GM12878 (cell line): ENCODE data around the gene NPHS1. TPM values are rescaled to one million over a fixed set of nuclear protein-coding genes. Genes with fewer than 3 reads are reported as not detected.

ENCODE experiments used
- ASH2L ChIP-seq: fragments of 300-600, 200-600 bp; sonication (generic); IDR thresholded peaks from 2 replicates; pipeline ENCODE4 v1.6.1; 2017; ENCODE audit warnings: low read depth, mild to moderate bottlenecking, borderline replicate concordance
- CBFB ChIP-seq: IDR thresholded peaks from 2 replicates; pipeline ENCODE4 v1.6.1; 2016; ENCODE audit warnings: antibody characterized with exemption, low read depth
- DPF2 ChIP-seq: fragments of 450-650 bp; IDR thresholded peaks from 2 replicates; pipeline ENCODE4 v1.6.1; 2017; ENCODE audit warnings: mild to moderate bottlenecking
- EGR1 ChIP-seq, 2 experiments: IDR thresholded peaks; 1 replicate in 1 of 2; 2 replicates in 1 of 2; pipeline ENCODE4 v1.6.1; 2011 to 2012; ENCODE audit warnings: low read depth in 2 of 2, low read length in 2 of 2, borderline replicate concordance in 1 of 2, mild to moderate bottlenecking in 1 of 2, moderate library complexity in 1 of 2
- FOS ChIP-seq: IDR thresholded peaks from 3 replicates; pipeline ENCODE4 v1.6.1; 2011; ENCODE audit warnings: borderline replicate concordance; ENCODE audit not compliant: insufficient read length; ENCODE audit errors: extremely low read depth
- FOXK2 ChIP-seq: fragments of 450-650 bp; IDR thresholded peaks from 2 replicates; pipeline ENCODE4 v1.6.1; 2017; ENCODE audit warnings: mild to moderate bottlenecking, moderate library complexity
- HDAC2 ChIP-seq: fragments of 200-600 bp; sonication (generic); IDR thresholded peaks from 2 replicates; pipeline ENCODE4 v1.6.1; 2017
- JUND ChIP-seq: IDR thresholded peaks from 2 replicates; pipeline ENCODE4 v1.6.1; 2012; ENCODE audit warnings: low read depth, mild to moderate bottlenecking, low read length, improper control_type of control experiment, moderate library complexity
- KAT2A ChIP-seq: conservative IDR thresholded peaks from 2 replicates; pipeline ENCODE4 v1.6.1; 2011; ENCODE audit warnings: low read depth, low read length; ENCODE audit not compliant: control insufficient read depth
- MYB ChIP-seq: fragments of 150-350 bp; IDR thresholded peaks from 2 replicates; pipeline ENCODE4 v1.6.1; 2014; ENCODE audit warnings: mild to moderate bottlenecking, low read depth, low read length, borderline replicate concordance
- NR2F1 ChIP-seq: fragments of 450-650 bp; conservative IDR thresholded peaks from 2 replicates; pipeline ENCODE4 v1.6.1; 2017; ENCODE audit warnings: mild to moderate bottlenecking
- NRF1 ChIP-seq: conservative IDR thresholded peaks from 2 replicates; pipeline ENCODE4 v1.6.1; 2011; ENCODE audit warnings: mild to moderate bottlenecking, low read depth, low read length, improper control_type of control experiment
- PML ChIP-seq: IDR thresholded peaks from 2 replicates; pipeline ENCODE4 v1.6.1; 2012; ENCODE audit warnings: low read length, inconsistent platforms
- POLR2AphosphoS5 ChIP-seq: IDR thresholded peaks from 2 replicates; pipeline ENCODE4 v1.6.1; 2011; ENCODE audit warnings: mild to moderate bottlenecking, low read length, inconsistent platforms
- RAD21 ChIP-seq: IDR thresholded peaks from 2 replicates; pipeline ENCODE4 v1.6.1; 2011; ENCODE audit warnings: mild to moderate bottlenecking, low read depth, low read length, moderate library complexity; ENCODE audit not compliant: insufficient read depth
- RELA ChIP-seq: fragments of 450-650 bp; IDR thresholded peaks from 2 replicates; pipeline ENCODE4 v1.8.0; 2014; ENCODE audit warnings: borderline replicate concordance; ENCODE audit not compliant: partially characterized antibody
- RUNX3 ChIP-seq: IDR thresholded peaks from 2 replicates; pipeline ENCODE4 v1.6.1; 2012; ENCODE audit warnings: low read length, inconsistent platforms
- SMAD5 ChIP-seq: IDR thresholded peaks from 2 replicates; pipeline ENCODE4 v1.6.1; 2016; ENCODE audit warnings: antibody characterized with exemption, low read depth
- TARDBP ChIP-seq: IDR thresholded peaks from 2 replicates; pipeline ENCODE4 v1.6.1; 2016; ENCODE audit warnings: borderline replicate concordance
- polyA plus RNA-seq, 11 experiments: library from polyadenylated mRNA; depleted of rRNA in 4 of 11; unstranded in 6 of 11; stranded (reverse) in 5 of 11; fragments of >200 nt; fragmentation: Nextera tagmentation in 4 of 11; fragmentation: Illumina TruSeq in 1 of 11; extraction: Ambion mirVana in 4 of 11; extraction: Trizol in 1 of 11; gene quantifications; 1 replicate in 1 of 11; 2 replicates in 10 of 11; pipeline versions ENCODE4 v1.2.1 to v1.2.3, GENCODE V29; 2011 to 2016; ENCODE audit warnings: inconsistent platforms in 2 of 11, missing spikeins in 2 of 11, low read depth in 1 of 11
- total RNA-seq, 4 experiments: library from RNA; depleted of rRNA in 3 of 4; stranded (reverse); fragments of >200 nt in 3 of 4; fragmentation: Illumina TruSeq in 1 of 4; extraction: Trizol in 1 of 4; gene quantifications; 2 replicates each; pipeline versions ENCODE4 v1.2.1 to v1.2.3, GENCODE V29; 2013 to 2021
- TF ChIP-seq, protein P1 (sequence below): IDR thresholded peaks from 2 replicates; pipeline ENCODE4 v1.6.1; 2011; ENCODE audit warnings: borderline replicate concordance, low read depth, mild to moderate bottlenecking, moderate library complexity, mixed read lengths, low read length; ENCODE audit not compliant: insufficient read depth; ENCODE audit errors: extremely low read length
- TF ChIP-seq, protein P2 (sequence below): IDR thresholded peaks from 2 replicates; pipeline ENCODE4 v1.6.1; 2012; ENCODE audit warnings: low read depth, low read length, improper control_type of control experiment
- TF ChIP-seq, protein P3 (sequence below): IDR thresholded peaks from 2 replicates; pipeline ENCODE4 v1.6.1; 2012; ENCODE audit warnings: mild to moderate bottlenecking, low read depth, low read length
- TF ChIP-seq, protein P4 (sequence below): fragments of 450-650 bp; IDR thresholded peaks from 2 replicates; pipeline ENCODE4 v1.6.1; 2016; ENCODE audit warnings: mild to moderate bottlenecking
- TF ChIP-seq, protein P5 (sequence below): fragments of 450-650 bp; IDR thresholded peaks from 2 replicates; pipeline ENCODE4 v1.6.1; 2014; ENCODE audit warnings: mild to moderate bottlenecking

The NPHS1 gene
- total and polyA plus RNA-seq, 10 of the 15 experiments (the other 5 are each of a cell fraction or from before 2014, with no cell fraction given): not detected

- TF ChIP-seq FOS (no peak), SMAD5 (no peak), MYB (no peak), HDAC2 (no peak), ASH2L (no peak), NRF1 (no peak), KAT2A (no peak), POLR2AphosphoS5 (no peak; the same call in 1 of the 2 replicates), JUND (no peak), FOXK2 (peak; percentile 33), DPF2 (peak; percentile 26; the same call in 1 of the 2 replicates), RUNX3 (no peak; the same call in none of the 2 replicates), NR2F1 (peak; percentile 79; the same call in 1 of the 2 replicates), RAD21 (no peak), TARDBP (no peak; the same call in 1 of the 2 replicates), PML (peak; percentile 71), EGR1 (IDR thresholded peaks at IDR 0.05; ENCODE audit: borderline replicate concordance in 1 of 2, low read depth in 2 of 2, low read length in 2 of 2) (peak; percentile 84 to 98), RELA (peak; percentile 98), CBFB (peak; percentile 20; the same call in 1 of the 2 replicates)
- TF ChIP-seq, protein P1, sequence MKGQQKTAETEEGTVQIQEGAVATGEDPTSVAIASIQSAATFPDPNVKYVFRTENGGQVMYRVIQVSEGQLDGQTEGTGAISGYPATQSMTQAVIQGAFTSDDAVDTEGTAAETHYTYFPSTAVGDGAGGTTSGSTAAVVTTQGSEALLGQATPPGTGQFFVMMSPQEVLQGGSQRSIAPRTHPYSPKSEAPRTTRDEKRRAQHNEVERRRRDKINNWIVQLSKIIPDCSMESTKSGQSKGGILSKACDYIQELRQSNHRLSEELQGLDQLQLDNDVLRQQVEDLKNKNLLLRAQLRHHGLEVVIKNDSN: no peak
- TF ChIP-seq, protein P2, sequence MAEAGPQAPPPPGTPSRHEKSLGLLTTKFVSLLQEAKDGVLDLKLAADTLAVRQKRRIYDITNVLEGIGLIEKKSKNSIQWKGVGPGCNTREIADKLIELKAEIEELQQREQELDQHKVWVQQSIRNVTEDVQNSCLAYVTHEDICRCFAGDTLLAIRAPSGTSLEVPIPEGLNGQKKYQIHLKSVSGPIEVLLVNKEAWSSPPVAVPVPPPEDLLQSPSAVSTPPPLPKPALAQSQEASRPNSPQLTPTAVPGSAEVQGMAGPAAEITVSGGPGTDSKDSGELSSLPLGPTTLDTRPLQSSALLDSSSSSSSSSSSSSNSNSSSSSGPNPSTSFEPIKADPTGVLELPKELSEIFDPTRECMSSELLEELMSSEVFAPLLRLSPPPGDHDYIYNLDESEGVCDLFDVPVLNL: no peak
- TF ChIP-seq, protein P3, sequence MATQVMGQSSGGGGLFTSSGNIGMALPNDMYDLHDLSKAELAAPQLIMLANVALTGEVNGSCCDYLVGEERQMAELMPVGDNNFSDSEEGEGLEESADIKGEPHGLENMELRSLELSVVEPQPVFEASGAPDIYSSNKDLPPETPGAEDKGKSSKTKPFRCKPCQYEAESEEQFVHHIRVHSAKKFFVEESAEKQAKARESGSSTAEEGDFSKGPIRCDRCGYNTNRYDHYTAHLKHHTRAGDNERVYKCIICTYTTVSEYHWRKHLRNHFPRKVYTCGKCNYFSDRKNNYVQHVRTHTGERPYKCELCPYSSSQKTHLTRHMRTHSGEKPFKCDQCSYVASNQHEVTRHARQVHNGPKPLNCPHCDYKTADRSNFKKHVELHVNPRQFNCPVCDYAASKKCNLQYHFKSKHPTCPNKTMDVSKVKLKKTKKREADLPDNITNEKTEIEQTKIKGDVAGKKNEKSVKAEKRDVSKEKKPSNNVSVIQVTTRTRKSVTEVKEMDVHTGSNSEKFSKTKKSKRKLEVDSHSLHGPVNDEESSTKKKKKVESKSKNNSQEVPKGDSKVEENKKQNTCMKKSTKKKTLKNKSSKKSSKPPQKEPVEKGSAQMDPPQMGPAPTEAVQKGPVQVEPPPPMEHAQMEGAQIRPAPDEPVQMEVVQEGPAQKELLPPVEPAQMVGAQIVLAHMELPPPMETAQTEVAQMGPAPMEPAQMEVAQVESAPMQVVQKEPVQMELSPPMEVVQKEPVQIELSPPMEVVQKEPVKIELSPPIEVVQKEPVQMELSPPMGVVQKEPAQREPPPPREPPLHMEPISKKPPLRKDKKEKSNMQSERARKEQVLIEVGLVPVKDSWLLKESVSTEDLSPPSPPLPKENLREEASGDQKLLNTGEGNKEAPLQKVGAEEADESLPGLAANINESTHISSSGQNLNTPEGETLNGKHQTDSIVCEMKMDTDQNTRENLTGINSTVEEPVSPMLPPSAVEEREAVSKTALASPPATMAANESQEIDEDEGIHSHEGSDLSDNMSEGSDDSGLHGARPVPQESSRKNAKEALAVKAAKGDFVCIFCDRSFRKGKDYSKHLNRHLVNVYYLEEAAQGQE: no peak
- TF ChIP-seq, protein P4, sequence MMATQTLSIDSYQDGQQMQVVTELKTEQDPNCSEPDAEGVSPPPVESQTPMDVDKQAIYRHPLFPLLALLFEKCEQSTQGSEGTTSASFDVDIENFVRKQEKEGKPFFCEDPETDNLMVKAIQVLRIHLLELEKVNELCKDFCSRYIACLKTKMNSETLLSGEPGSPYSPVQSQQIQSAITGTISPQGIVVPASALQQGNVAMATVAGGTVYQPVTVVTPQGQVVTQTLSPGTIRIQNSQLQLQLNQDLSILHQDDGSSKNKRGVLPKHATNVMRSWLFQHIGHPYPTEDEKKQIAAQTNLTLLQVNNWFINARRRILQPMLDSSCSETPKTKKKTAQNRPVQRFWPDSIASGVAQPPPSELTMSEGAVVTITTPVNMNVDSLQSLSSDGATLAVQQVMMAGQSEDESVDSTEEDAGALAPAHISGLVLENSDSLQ: peak; percentile 23; the same call in 1 of the 2 replicates
- TF ChIP-seq, protein P5, sequence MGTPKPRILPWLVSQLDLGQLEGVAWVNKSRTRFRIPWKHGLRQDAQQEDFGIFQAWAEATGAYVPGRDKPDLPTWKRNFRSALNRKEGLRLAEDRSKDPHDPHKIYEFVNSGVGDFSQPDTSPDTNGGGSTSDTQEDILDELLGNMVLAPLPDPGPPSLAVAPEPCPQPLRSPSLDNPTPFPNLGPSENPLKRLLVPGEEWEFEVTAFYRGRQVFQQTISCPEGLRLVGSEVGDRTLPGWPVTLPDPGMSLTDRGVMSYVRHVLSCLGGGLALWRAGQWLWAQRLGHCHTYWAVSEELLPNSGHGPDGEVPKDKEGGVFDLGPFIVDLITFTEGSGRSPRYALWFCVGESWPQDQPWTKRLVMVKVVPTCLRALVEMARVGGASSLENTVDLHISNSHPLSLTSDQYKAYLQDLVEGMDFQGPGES: no peak
Observed at GRCh38 chr19:35899547-35900214, 47.4 kb upstream of the NPHS1 start (continued).
